GM20000 (cell line): ENCODE measurements around the gene HIP1R.

ENCODE experiments used
- DNase-seq: peaks from one replicate; pipeline ENCODE4 v3.0.0; 2012; ENCODE audit warnings: low spot score
- CTCF ChIP-seq: IDR thresholded peaks from 2 replicates; pipeline ENCODE4 v1.5.1; 2012; ENCODE audit warnings: mild to moderate bottlenecking, control low read depth; ENCODE audit errors: extremely low read depth, missing control alignments

HIP1R gene

GRCh38 chr12:122867691-122868461 lies 32.6 kb downstream of the HIP1R start:
- TF ChIP-seq CTCF = no peak
- no peak for DNase-seq

GRCh38 chr12:122868471-122869177 lies 33.4 kb downstream of the HIP1R start:
- no peak for TF ChIP-seq CTCF

DNA sequence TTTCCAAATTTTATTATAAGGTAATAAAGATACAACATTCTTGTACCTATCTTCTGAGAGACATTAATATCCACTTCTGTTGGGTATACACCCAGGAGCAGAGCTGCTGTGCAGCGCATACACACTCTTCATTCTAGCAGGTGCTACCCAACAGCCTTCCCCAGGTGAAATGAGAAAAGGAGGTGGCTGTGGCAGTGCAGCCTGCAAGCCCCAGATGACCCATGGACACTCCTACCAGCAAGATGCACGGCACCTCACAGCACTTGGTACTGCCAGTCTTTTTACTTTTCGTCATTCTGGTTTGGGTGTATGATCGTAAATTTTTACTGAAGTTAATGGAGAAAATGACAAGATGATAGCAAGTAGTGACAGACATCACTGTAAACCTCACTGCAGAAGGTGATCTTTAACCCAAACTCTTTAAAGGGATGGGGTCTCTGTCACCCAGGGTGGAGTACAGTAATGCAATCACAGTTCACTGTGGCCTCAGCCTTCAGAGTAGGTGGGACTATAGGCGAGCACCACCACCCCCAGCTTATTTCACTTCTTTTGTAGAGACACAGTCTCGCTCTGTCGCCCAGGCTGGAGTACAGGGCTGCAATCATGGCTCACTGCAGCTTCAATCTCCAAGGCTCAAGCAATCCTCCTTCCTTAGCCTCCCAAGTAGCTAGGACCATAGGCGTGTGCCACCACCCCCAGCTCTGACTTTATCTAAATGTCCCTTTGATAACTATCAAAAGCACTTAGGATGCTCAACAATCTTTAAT lies 34.1 kb downstream of the HIP1R start:
- DNase-seq = no peak
- no peak for TF ChIP-seq CTCF

More at GRCh38 chr12:122868471-122869177, 33.4 kb downstream of the HIP1R start:
- no peak for DNase-seq

DNA sequence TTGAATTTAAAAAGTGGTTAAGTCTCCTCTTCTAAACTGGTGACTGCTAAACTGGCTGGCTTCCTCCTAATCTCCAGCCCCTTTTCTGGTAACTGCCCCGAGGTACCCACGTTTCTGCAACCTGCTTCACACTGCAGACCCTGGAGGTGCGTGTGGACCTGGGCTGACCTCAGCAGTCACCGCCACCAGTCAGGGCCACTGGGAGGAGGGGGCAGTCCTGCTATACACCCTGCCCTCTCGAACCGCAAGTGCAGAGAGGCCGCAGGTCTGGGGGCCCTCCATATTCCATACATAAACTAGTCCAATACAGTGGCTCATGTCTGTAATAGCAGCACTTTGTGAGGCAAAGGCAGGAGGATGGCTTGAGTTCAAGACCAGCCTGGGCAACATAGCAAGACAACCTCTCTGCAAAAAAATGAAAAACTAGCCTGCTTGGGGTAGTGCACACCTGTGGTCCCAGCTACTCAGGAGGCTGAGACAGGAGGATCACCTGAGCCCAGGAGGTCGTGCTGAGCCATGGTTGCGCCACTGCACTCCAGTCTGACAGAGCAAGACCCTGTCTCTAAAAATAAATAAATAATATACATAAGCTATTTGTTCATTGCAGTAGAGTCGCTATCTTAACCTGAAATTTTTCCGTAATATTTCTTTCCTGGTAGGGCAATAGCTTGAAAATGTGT lies 35.0 kb downstream of the HIP1R start:
- DNase-seq = no peak
- TF ChIP-seq CTCF = no peak

GRCh38 chr12:122870867-122871664 lies 35.8 kb downstream of the HIP1R start:
- TF ChIP-seq CTCF = no peak
- no peak for DNase-seq

DNA sequence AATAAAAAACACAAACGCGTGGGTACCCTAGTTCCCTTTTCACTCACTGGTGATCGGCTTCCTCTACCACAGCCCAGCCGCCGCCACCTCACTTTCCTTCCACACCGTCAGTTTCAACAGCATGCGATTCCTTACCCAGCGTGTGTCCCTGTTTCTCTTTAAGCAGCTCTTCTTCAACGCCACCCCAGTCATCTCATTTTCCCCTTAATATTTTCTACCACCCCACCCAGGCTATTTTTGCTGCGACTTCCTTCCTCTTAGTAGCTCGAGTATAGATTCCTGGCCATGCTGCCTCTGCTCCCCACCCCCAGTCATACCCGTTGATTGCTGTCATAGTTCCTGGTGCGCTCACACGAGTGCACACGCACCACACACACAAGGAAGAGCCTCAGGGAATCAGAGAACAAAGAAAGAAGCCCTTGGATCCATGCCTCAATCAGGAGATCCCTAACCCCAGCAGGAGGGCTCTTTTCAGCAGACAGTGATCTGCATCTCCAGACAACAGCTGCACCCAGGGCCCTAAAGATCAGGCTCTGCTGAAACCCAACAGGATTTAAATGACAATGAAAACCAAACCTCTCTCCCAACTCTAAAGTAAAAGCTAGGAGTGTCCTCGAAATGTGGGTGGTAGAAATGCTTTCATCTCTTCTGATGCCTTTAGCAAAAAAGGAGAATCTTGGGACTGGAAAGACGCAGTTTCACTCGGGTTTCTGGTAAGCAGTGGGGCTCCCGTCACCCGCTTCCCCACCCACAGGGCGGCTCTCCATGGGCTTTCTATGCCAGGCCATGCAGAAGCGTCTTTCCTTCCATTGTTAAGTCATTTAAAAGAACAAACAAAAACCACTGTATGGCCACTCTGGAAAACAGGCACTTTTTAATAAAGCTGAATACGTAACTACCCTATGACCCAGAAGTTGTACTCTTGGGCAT lies 36.9 kb downstream of the HIP1R start:
- no peak for TF ChIP-seq CTCF
- DNase-seq = peak; percentile 68
